GM03348 (cell line): ENCODE results near the gene RUNX1.
"Not testable (repeated sequence)": the region's sequence is repeated elsewhere in the genome, so short reads cannot be mapped to it uniquely, and the experiment has no call there.

Source experiments
- DNase-seq: peaks from one replicate; pipeline ENCODE4 v3.0.0; 2012; ENCODE audit warnings: low spot score

RUNX1 gene

DNA sequence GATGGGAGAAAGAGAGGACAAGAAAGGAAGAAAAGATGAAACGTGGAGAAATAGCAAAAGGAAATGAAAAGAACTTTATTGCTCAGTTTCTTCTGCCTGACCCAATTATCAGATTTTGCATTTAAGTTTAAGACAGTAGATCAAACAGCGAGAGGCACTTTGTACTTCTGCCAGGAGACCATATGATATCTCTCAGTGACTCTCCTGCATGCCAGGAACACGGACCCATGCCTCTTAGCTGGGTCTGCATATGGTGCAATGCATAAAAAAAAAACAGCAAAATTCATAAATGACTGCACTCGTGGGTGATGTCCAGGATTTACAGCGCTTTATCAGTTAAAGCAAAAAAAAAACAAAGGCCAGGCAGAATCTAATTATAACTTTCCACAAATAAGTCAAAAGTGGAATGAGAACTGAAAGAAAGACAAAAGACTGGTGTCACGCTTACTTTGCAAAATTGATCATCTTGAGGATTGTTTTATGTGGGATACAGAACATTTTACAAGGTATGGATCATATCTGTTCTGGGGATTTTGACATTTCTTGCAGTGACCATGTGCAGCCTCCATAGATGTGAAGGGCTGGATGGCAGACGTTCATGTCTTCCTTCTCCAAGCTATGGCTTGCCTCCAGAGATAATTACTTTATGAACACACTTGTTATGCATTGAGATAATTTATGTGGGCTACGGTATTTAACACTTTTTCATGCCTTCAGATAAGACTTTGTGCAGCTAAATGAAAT is 79.5 kb downstream of the RUNX1 start:
- no peak for DNase-seq

DNA sequence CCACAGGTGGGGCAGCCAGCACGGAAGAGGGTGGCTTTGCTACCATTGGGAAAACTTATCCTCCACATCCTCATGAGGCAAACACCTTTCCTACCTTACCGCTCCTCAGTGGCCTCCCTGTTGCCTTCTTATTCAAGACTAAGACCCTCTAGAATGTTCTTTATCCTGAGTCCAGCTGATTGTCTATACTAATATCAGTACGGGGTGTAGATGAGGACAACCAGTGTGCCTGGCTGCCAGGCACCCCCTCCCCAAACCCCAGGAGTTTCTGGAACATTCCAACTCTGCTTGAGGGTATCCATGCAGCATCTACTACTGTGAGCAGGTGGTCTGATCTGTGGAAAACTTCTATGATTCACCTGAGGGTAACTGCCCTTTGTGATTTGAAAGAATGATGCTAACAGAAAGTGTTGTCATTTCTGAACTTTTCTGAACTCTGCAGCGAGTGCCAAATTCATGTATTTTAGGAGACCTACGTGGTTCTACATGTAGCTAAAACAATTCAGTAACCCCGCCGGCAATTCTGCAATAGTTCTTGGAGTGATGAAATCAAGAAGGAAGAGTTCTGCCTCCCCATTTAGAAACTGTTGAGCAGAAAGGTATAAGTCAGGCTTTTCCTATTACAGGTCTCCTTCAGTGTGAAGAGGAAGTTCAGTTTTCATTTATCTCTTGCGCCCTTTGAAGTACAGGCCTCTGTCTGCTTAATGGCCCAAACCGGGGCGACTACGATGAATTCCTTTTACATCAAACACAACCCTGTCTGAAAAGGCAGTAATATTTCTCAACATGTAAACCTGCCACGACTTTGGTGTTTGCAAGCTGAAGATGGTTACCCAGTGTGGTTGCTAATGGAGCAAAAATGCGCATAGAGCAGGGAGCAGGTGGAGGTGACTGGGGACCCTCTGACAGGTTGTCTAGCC is 80.4 kb downstream of the RUNX1 start:
- no peak for DNase-seq

DNA sequence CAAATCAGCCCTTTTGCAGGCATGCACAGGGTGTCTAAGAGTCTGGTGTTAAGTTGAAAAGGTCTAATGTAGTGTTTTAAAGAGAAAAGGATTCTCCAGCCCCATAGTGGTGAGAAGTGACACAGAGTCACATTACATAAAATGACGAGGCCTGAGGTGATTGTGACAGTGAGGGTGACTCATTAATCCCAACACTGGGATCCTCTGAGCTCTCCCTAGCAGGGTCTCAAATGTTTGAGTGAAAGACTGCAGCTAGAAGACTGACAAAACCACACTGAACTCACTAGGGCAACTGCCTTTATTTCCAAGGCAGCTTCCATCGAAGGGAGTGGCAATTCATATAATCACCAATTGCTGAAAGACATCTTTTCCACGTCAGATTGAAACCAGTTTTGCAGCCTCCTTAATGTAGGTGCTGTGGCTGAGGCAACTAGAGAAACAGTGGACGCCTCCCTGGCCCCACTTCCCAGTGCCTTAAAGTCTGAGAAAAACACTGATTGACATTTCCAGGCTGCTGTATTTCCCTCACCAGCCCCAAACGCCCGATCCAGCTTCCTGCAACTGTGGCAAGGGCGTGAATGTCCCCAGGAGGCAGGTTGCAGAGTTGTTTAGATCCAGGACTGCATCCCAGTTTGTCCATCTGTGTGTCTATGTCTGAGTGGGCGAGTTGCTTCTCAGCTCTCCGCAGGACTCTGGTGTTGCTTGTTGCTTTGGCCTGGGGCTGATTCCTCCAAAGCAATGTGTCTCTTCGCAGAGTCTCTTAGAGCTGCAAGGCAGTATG is 81.4 kb downstream of the RUNX1 start:
- no peak for DNase-seq

DNA sequence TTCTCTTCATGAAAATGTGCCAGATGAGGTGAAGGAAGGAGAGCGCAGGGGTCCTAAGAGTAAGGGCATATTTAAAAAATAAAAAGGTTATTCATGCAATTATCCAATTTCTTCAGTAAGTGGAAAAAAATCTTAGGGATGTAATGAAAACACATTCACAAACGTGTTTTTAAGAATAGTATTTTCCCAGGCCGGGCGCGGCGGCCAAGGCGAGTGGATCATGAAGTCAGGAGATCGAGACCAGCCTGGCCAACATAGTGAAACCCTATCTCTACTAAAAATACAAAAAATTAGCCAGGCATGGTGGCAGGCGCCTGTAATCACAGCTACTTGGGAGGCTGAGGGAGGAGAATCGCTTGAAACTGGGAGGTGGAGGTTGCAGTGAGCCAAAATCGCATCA is 82.2 kb downstream of the RUNX1 start:
- not testable (repeated sequence) for DNase-seq

DNA sequence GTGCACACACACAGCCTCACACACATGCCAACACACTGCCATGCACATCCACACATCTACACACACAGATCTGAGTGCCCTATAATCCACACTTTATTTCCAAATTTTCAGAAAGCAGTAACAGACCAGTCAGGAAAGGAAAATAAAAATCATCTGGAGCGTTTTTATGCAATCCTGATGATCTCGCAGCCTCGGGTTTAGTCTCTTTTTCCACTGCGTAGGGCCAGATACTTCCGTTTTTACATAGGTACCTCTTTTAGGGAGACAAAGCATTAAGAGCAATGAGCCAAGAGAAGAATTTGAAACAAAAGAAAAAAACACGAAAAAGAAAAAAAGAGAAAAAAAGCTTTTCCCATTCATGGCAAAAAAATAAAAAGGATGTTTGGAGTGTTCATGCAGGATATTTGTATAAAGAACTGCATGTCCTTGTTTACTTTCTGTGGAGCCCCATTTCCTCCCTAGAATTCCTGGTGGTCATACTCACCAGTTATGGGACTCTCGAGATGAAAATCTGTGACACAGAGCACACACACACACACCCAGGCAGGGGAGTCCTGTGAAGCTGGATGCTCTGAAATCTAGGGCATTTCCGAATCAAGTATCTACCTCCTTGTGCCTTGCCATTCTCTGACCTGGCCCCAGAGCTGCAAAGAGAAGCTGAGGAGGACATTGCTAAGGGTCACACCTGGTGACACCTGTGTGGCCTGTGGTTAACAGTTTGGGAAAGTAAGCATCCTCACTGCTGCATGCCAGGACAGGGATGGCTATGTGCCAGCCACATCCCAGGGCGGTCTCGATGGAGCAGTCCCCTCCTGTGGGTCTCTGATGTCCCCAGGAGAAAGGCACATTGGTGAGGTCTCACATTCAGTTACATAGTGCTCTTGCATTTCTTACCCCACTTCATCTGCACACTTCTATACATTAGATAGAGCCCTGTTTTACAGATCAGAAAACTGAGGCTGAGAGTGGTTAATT is 83.6 kb downstream of the RUNX1 start:
- peak; percentile 46 for DNase-seq

DNA sequence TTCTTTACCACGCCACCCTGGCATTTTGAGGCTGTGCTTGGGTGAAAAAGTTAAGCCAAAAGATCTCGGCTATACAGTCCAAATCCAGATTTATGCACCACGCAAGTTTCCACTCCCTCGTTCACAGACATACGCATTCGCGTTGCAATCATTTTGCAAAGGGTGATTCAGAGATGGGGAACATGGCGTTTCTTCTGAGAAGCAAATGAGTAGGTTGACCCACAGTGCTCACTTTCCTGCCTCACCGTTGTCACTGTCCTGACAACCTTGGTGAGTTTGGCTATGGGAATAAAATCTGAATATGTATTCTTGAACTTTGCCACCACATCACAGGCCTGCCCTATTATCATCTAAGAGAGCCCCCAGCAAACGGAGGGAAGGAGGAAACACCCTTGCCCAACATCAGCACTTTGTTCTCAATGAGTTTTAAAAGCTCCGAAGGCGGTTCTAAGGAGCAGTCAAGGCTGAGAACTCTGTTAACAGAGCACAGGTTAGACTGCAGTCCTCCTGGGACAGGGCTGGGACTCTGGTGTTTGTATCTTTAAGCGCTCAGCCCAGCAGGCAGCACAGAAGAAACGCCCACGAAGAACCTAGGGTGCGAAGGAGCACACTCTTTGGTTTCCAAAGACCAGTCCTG is 86.4 kb downstream of the RUNX1 start:
- no peak for DNase-seq

DNA sequence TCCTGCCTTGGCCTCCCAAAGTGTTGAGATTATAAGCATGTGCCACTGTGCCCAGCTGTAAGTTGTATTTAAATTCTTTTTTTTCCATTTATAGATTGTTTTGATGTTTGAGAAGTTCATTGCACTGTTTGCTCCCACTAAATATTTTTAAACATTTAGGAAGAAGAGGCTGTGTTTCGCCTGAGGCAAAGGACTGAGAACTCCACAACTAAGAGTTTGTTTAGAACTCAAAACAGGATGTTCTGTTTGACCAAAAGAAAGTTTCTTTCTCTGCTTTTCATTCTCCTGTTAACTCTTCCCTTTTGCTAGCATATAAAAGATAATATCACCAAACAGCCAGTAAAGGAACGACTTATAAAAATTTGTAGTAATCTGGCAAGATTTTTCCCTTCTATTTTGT is 87.0 kb downstream of the RUNX1 start:
- no peak for DNase-seq

DNA sequence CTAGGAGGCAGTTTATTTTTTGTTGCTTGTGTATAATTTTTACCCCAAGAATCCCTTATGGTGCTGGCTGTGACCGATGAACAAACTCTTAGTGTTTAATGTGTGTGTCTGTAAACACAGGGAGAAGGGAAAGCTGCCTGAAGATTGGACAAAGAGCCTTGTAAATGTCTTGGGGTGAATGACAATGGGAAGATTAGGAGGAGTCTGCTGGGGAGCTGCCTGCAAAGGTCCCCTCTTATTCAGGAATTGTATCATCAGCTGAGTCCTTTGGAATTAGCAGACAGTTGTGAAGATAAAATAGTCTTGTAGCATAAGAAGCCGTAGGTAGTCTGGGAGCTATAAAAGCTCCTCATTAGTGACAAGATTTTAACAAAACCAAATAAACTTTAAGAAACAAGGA is 88.4 kb downstream of the RUNX1 start:
- no peak for DNase-seq

DNA sequence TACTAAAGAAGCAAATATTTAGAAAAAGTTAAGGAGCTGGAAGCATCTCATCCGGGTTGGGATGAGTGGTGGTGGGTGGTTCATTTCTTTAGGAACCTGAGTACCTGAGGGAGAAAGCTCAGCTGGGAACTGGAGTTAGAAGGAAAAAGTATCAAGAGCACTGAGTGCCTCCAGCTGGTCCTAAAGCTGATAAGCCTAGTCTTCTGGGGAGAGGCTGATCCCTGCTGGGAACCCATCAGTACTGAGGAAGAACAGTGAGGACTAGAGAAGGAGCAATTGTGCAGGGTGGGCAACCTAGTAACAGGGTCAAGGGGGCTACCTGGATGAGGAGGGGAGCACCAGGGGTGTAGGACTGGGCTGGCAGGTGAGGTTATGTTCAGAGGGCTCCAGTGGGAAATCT is 89.5 kb downstream of the RUNX1 start:
- DNase-seq = no peak

DNA sequence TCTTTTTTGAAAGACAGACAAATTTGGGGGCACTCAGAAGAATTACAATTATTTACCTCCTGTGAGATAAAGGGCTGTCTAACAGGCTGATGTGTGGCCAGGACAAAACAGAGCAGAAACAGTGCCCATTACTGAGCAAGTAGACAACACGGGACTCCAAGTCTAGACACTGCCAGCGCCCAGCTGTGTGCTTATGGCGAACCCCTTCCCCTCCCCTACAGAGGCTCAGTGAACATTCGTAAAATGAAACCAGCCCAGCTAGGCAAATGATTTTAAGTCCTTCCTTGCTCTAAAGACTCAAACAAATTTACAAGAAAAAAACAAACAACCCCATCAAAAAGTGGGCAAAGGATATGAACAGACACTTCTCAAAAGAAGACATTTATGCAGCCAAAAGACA is 91.1 kb downstream of the RUNX1 start:
- no peak for DNase-seq

DNA sequence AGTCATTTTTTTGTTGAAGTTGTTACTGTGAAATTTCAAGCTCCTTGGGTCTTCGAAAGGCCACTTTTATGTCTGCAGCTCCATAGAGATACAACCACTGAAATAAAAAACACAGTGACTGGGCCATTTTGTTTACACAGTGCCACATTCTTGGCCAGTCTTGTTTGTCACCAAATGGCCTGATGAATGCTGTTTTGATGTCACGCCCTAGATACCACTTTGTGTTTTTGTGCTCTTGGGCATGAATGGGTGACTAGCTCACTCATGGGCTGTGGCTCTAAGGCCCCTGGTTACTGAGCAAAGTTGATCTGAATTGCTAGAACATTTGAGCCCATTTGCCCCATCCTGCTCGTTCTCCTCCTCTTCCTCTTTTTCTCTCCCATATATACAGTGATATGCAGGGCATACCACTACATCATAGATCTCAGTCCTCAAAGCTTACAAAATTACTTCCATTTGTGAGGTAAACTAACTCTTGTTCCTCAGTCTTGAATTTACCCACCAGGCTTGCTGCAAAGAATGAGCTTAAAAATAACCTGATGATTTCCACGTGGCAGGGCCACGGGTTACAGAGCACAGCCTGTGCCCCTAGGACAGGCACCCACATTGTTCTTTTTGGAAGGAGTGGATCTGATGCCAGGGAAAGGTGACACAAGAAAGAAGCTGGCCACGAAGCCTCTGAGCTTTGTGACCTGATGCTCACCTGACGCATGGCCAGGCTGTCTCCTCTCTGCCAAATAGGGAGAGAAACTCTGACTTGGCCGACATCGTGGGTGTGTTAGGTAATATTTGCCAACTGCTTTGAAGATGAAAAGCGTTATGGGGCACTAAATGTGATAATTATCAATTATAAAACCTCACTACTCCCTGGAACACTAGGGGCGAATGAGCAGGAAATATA is 92.4 kb downstream of the RUNX1 start:
- no peak for DNase-seq

DNA sequence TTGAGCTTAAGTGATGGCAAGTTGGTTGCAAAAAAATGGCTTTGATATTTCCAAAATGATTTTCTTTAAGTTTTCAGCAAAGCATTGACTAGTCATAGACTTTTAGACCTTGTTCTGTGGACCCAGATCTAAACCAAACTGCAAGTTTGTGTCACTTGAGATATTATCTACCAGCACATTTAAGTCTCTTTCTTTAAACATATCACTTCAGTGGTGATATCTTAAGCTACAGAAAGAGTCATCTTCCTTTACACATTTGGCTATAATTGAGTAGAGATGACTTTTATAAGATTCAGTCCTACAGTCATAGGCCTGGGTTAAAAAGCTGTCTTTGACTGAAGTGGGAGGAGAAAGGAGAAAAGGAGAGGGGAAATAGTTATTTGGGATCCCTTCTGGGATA is 95.2 kb downstream of the RUNX1 start:
- no peak for DNase-seq

DNA sequence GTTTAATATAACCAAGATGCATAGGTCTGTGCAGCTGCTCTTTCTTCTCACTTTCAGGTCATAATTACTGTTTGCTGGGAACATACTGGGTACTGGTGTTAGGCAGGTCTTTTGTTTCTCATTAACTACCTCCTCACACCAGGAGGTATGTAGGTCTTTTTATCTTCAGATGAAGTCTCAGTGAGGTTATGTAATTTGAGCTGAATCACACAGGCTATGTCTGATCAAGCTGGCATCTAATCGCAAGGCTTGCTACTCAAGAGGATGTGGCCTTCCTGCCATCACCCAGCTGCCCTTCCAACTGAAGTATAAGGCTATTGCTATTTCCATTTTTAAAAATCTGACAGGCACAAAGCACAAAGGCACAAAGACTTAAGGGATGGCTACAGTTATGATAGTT is 96.4 kb downstream of the RUNX1 start:
- no peak for DNase-seq

DNA sequence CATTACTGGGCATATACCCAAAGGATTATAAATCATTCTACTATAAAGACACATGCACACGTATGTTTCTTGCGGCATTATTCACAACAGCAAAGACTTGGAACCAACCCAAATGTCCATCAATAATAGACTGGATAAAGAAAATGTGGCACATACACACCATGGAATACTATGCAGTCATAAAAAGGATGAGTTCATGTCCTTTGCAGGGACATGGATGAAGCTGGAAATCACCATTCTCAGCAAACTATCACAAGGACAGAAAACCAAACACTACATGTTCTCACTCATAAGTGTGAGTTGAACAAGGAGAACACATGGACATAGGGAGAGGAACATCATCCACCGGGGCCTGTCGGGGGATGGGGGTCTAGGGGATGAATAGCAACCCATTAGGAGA is 97.2 kb downstream of the RUNX1 start:
- not testable (repeated sequence) for DNase-seq

DNA sequence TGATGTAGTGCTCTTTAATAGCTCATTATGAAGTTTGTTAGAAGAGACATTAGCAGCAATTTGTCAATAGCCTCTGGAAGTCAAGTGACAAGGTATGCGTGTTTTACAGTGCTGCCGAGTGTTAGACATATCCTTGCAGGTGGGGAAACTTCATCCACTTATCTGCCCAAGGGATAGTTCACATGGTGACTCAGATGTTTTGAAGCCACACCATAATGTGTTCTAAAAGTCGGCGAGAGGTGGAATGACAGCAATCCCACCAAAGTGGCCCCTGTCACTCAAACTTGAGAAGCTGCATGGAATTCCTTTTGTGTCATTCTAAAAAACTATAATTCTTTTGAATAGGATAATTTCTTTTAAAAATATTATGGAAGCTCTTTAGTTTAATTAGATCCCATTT is 98.1 kb downstream of the RUNX1 start:
- no peak for DNase-seq

DNA sequence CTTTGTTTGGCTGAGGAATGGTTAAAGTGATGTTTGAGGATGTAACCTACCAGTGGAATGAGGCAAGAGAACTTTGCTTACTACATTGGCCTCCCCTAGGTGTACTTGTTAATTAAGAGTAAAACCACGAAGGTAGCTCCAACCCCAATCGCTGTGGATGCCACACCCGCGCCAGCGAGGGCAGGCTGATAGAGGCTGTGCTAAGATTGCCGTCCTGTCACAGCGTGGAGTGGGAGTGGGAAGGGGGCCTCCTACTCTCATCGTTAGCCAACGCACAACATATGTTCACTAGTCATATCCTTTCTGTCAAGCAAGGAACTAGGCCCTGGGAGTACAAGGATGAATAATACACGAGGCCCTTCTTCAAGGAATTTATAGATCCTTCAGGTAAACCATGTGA is 99.6 kb downstream of the RUNX1 start:
- DNase-seq = no peak

DNA sequence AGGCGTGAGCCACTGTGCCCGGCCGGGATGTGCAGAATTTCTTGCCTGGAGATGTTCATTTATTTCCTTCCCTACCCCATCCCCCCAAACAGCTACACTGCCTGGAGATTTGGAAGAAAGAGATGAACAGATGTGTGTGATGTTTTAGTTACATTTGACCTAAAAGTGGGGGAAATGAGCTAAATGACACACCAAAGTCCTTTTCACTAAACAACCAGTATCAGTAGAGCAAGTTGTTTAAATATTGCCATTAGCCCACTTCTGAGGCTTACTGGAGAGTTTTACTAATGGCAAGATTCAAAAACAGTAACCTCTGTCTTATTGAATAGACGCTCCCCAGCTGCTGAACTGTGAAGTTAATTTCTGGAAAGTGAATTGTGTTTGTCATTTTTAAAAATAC is 100.1 kb downstream of the RUNX1 start:
- no peak for DNase-seq

DNA sequence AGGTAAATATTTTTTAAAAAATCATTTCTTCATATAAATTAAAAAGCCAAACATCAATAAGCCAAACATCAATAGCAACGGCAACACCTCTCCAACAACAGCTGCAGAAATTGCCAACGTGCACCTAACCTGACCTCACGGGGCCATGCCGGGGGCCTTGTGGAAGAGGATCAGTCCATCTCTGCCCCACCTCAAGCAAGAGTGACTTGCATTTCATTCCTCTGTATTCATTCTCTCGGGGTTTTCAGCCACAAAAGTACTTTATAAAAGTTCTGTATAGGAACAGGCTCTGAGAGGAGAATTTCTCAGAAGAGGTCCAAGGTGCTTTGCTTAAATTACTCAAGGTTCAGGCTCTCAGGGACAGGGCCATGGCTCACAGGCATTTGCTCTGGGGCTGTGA is 100.9 kb downstream of the RUNX1 start:
- no peak for DNase-seq

DNA sequence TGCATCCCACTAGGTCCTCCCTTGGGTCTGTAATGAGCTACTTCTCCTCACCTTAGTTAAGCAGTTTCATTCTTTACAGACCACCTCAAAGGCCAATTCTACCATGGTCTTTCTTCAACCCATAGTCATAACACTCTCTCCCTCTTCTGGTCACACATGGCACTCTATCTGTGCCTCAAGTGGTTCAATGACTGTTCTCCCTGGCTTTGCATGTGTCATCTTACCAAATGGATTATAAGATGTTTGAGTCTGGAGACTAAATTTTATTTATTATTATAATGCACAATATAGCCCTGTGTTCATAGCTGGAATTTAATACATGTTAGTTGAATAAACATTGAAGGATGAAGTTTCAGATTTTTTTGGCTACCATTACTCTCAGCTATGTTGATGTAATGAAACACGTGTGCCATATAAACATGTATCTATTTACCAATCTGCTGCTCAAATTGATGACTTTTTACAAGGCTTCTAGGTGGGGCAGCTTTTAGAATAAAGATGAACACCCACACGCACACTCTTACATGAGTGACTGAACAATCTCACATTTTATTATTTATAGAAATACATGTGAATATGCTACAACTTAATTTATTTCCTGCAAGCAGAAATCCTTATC is 102.1 kb downstream of the RUNX1 start:
- DNase-seq = no peak
